AG04449 (cell line): ENCODE results near the gene IBSP.

ENCODE experiments used
- CTCF ChIA-PET: fragments of 350-600 bp; formaldehyde crosslinking; extraction: SDS; loops from one replicate; lab custom pipeline; 2021; ENCODE audit warnings: antibody characterized with exemption; lab: Yijun Ruan, JAX
- POLR2A ChIA-PET: fragments of 400-600, 350-600 bp; formaldehyde crosslinking; extraction: SDS; loops from one replicate; lab custom pipeline; 2020; ENCODE audit warnings: antibody characterized with exemption, inconsistent platforms; lab: Yijun Ruan, JAX
- DNase-seq: peaks from one replicate; pipeline ENCODE4 v3.0.0-alpha.2; 2010; ENCODE audit warnings: low read depth, low spot score
- H3K4me3 ChIP-seq: 2 replicates; pipeline ENCODE4 v1.5.1; 2011; ENCODE audit warnings: low read depth, mild to moderate bottlenecking, control low read depth, low read length
- CTCF ChIP-seq: IDR thresholded peaks from one replicate; pipeline ENCODE4 v1.5.1; 2011; ENCODE audit warnings: mild to moderate bottlenecking, moderate library complexity, low read length, control low read depth, inconsistent platforms; ENCODE audit not compliant: insufficient read depth; ENCODE audit errors: missing control alignments

The IBSP gene

GRCh38 chr4:87849612-87850011 lies 50.3 kb downstream of the IBSP start:
- ChIA-PET POLR2A (interaction anchor here (1.0 kb wide), 1 partner anchor 362 kb away, joined by 5 read pairs; no protein-coding TSS in a partner anchor), CTCF (interaction anchor here (0.6 to 13.1 kb wide), 52 partner anchors 11 to 974 kb away, joined by 3 to 348 read pairs (median 5); partner anchors contain the start of gene SPP1)

GRCh38 chr4:87851332-87851731 lies 52.0 kb downstream of the IBSP start:
- no peak overlapping the region for H3K4me3 ChIP-seq
- no peak for DNase-seq
- TF ChIP-seq CTCF: no peak
- ChIA-PET CTCF (interaction anchor here (0.9 to 13.1 kb wide), 13 partner anchors 9 to 473 kb away, joined by 3 to 348 read pairs (median 15); partner anchors contain the start of gene SPP1), POLR2A (no interaction called here)

More at GRCh38 chr4:87849612-87850011, 50.3 kb downstream of the IBSP start:
- no peak for TF ChIP-seq CTCF
- no peak overlapping the region for H3K4me3 ChIP-seq
- DNase-seq: no peak

- no peak for TF ChIP-seq CTCF
- CTCF ChIA-PET: interaction anchor here (0.5 to 13.1 kb wide), 32 partner anchors 9 to 367 kb away, joined by 3 to 348 read pairs (median 8); partner anchors contain the start of gene SPP1
- POLR2A ChIA-PET: no interaction called here
- no peak overlapping the region for H3K4me3 ChIP-seq
- no peak for DNase-seq
Observed at GRCh38 chr4:87851953-87852352, 52.6 kb downstream of the IBSP start.

- no peak for DNase-seq
- H3K4me3 ChIP-seq: no peak overlapping the region
- ChIA-PET POLR2A (no interaction called here), CTCF (interaction anchor here (0.6 to 13.1 kb wide), 50 partner anchors 8 to 662 kb away, joined by 3 to 348 read pairs (median 4); partner anchors contain the start of gene SPP1)
- peak; percentile 26 for TF ChIP-seq CTCF
Observed at GRCh38 chr4:87853108-87853507, 53.8 kb downstream of the IBSP start.

- ChIA-PET POLR2A (no interaction called here), CTCF (interaction anchor here (0.8 to 13.1 kb wide), 18 partner anchors 8 to 500 kb away, joined by 3 to 348 read pairs (median 8); partner anchors contain the start of gene SPP1)
- DNase-seq: no peak
- no peak for TF ChIP-seq CTCF
- no peak overlapping the region for H3K4me3 ChIP-seq
Observed at GRCh38 chr4:87853891-87854290, 54.5 kb downstream of the IBSP start.

- H3K4me3 ChIP-seq: no peak overlapping the region
- CTCF ChIA-PET: interaction anchor here (0.6 to 13.1 kb wide), 7 partner anchors 9 to 355 kb away, joined by 3 to 348 read pairs (median 5); partner anchors contain the start of gene SPP1
- no peak for DNase-seq
- TF ChIP-seq CTCF: no peak
- POLR2A ChIA-PET: no interaction called here
Observed at GRCh38 chr4:87855559-87855958, 56.2 kb downstream of the IBSP start.
